Spleen (tissue), 7 donors: Measurements from ENCODE around the gene FLT1.

Experiments used
- CTCF ChIP-seq, 11 experiments: fragments of 200-600 bp in 7 of 11; fragments of 450-650 bp in 4 of 11; sonication (generic) in 4 of 11; IDR thresholded peaks in 8 of 11; conservative IDR thresholded peaks in 3 of 11; 1 replicate in 7 of 11; 2 replicates in 4 of 11; pipeline versions ENCODE4 v1.4.0 to v1.8.0; 2016 to 2021; ENCODE audit warnings: antibody characterized with exemption in 11 of 11, inconsistent platforms in 4 of 11, mild to moderate bottlenecking in 1 of 11
- POLR2AphosphoS5 ChIP-seq, 3 donors: sonication (generic); formaldehyde crosslinking; IDR thresholded peaks; one replicate each; pipeline ENCODE4 v1.5.1; 2017; ENCODE audit warnings: antibody characterized with exemption in 3 of 3
- donor health status: DM: no; HTN: no; CAD: no; lungs with moderate emphysema.
- donor health status: DM: no; HTN: no; CAD: no.
- donor health status: DM: no; HTN: no; CAD: no.

GRCh38 chr13:28394422-28394821 lies 100.5 kb downstream of the FLT1 start:
- TF ChIP-seq CTCF (IDR thresholded peaks at IDR 0.05 in 8 of 11, conservative IDR thresholded peaks at IDR 0.05 in 3 of 11) (no peak), POLR2AphosphoS5 (IDR thresholded peaks at IDR 0.05) (no peak)
